K562 (cell line): Measurements from ENCODE around the gene TM2D3. TPM values are rescaled to one million over a fixed set of nuclear protein-coding genes. Genes with fewer than 3 reads are reported as not detected.

Experiments
- ATAC-seq: fragments of 200-7000 bp; cut with Tn5 transposase; 3 replicates; pipeline ENCODE4 v1.9.1; 2020; ENCODE audit warnings: moderate library complexity
- BruUV-seq: library from RNA; stranded (reverse); fragments of 400-500 nt; replicated peaks from 2 replicates; lab custom pipeline; 2021; lab: Mats Ljungman, UMichigan
- CTCF ChIA-PET: fragments of 300-600 bp; formaldehyde crosslinking; extraction: SDS; loops from one replicate; lab custom pipeline; 2021; ENCODE audit warnings: low intra/inter-chr PET ratio; lab: Yijun Ruan, JAX
- POLR2A ChIA-PET: fragments of 300-600, 350-650 bp; sonication (Branson Sonifier 250); formaldehyde crosslinking; extraction: SDS; loops from one replicate; lab custom pipeline; 2021; ENCODE audit warnings: antibody characterized with exemption, inconsistent platforms; lab: Yijun Ruan, JAX
- DNase-seq, 4 experiments: peaks; one replicate each; pipeline versions ENCODE4 v3.0.0 to v3.0.0-alpha.2; 2011 to 2018; ENCODE audit warnings: low spot score in 3 of 4, mixed read lengths in 3 of 4; ENCODE audit errors: extremely low read depth in 1 of 4
- FAIRE-seq: peaks from 2 replicates; lab custom pipeline; 2011; peaks lifted over from hg19 to GRCh38; lab: Jason Lieb, UNC
- H2AFZ ChIP-seq: 2 replicates; pipeline ENCODE4 v1.6.0; 2011; ENCODE audit warnings: low read depth, low read length, control low read depth, inconsistent platforms
- H3K27ac ChIP-seq: fragments of 200-600 bp; 3 replicates; pipeline ENCODE4 v1.8.0; 2011; ENCODE audit warnings: low read depth, mild to moderate bottlenecking, control low read depth, inconsistent platforms, low read length, moderate library complexity, mixed read lengths; ENCODE audit errors: extremely low read depth
- H3K27me3 ChIP-seq, 2 experiments: fragments of 300-600 bp in 1 of 2; 2 replicates in 1 of 2; 3 replicates in 1 of 2; pipeline versions ENCODE4 v1.6.0 to v1.8.0; 2011; ENCODE audit warnings: inconsistent platforms in 2 of 2, low read length in 2 of 2, mild to moderate bottlenecking in 1 of 2, mixed read lengths in 1 of 2, moderate library complexity in 1 of 2; ENCODE audit not compliant: control insufficient read depth in 2 of 2, insufficient read depth in 2 of 2
- H3K36me3 ChIP-seq: fragments of 300-600 bp; 3 replicates; pipeline ENCODE4 v1.8.0; 2011; ENCODE audit warnings: mild to moderate bottlenecking, low read length, inconsistent platforms; ENCODE audit not compliant: control insufficient read depth, insufficient read depth
- H3K4me1 ChIP-seq, 2 experiments: fragments of 200-600 bp in 1 of 2; replicated peaks in 1 of 2; 2 replicates in 1 of 2; 3 replicates in 1 of 2; pipeline versions ENCODE4 v1.5.1 to v1.8.0; 2011; ENCODE audit warnings: inconsistent platforms in 2 of 2, low read length in 2 of 2, mild to moderate bottlenecking in 1 of 2, mixed read lengths in 1 of 2, moderate library complexity in 1 of 2; ENCODE audit not compliant: control insufficient read depth in 2 of 2, insufficient read depth in 2 of 2
- H3K4me2 ChIP-seq: 2 replicates; pipeline ENCODE4 v1.6.1; 2011; ENCODE audit warnings: low read length, control low read depth, inconsistent platforms, mixed read lengths; ENCODE audit not compliant: insufficient read depth
- H3K4me3 ChIP-seq: fragments of 200-600 bp; sonication (generic), shearing (Covaris generic); 2 replicates; pipeline ENCODE4 v1.5.1; 2016; ENCODE audit warnings: control low read depth, inconsistent platforms
- H3K79me2 ChIP-seq: fragments of 200-600 bp; 3 replicates; pipeline ENCODE4 v1.8.0; 2011; ENCODE audit warnings: low read length, inconsistent platforms; ENCODE audit not compliant: control insufficient read depth, insufficient read depth
- H3K9ac ChIP-seq, 2 experiments: 2 replicates each; pipeline versions ENCODE4 v1.6.0 to v1.6.1; 2011; ENCODE audit warnings: low read depth in 2 of 2, low read length in 2 of 2, control low read depth in 1 of 2, inconsistent platforms in 1 of 2, mild to moderate bottlenecking in 1 of 2, mixed read lengths in 1 of 2; ENCODE audit not compliant: insufficient read depth in 1 of 2
- H3K9me1 ChIP-seq: one replicate; pipeline ENCODE4 v1.6.0; 2011; ENCODE audit warnings: inconsistent platforms, mild to moderate bottlenecking, low read length, moderate library complexity; ENCODE audit not compliant: control insufficient read depth, insufficient read depth
- H3K9me3 ChIP-seq: replicated peaks from 2 replicates; pipeline ENCODE4 v1.5.1; 2011; ENCODE audit warnings: low read depth, low read length, inconsistent platforms; ENCODE audit not compliant: control insufficient read depth, insufficient read depth
- H4K20me1 ChIP-seq: replicated peaks from 2 replicates; pipeline ENCODE4 v1.6.1; 2011; ENCODE audit warnings: low read length, inconsistent platforms, mixed read lengths; ENCODE audit not compliant: control insufficient read depth, insufficient read depth
- ASH1L ChIP-seq: fragments of 450-650 bp; IDR thresholded peaks from 2 replicates; pipeline ENCODE4 v1.6.1; 2018; ENCODE audit warnings: borderline replicate concordance, mild to moderate bottlenecking, low read depth; ENCODE audit not compliant: partially characterized antibody
- CHD2 ChIP-seq: IDR thresholded peaks from 2 replicates; pipeline ENCODE4 v1.6.1; 2011; ENCODE audit warnings: low read depth, low read length
- EZH2 ChIP-seq: IDR thresholded peaks from 2 replicates; pipeline ENCODE4 v1.6.1; 2012; ENCODE audit warnings: low read depth, mild to moderate bottlenecking, inconsistent platforms, low read length, borderline replicate concordance
- GABPA ChIP-seq: fragments of 200-800 bp; sonication (Bioruptor generic); conservative IDR thresholded peaks from 2 replicates; pipeline ENCODE4 v1.6.1; 2016; ENCODE audit warnings: low read depth, missing genetic modification characterization, missing compliant biosample characterization
- HMG20A ChIP-seq: fragments of 450-650 bp; formaldehyde crosslinking; conservative IDR thresholded peaks from 2 replicates; pipeline ENCODE4 v1.4.0; 2020; ENCODE audit warnings: mild to moderate bottlenecking, mixed read lengths
- NONO ChIP-seq, 2 experiments: fragments of 200-400 bp in 1 of 2; fragments of 450-650 bp in 1 of 2; formaldehyde crosslinking in 1 of 2; IDR thresholded peaks; 2 replicates each; pipeline ENCODE4 v1.6.1; 2017; ENCODE audit warnings: low read depth in 2 of 2, mild to moderate bottlenecking in 2 of 2, moderate library complexity in 2 of 2, low read length in 1 of 2
- POLR2H ChIP-seq: IDR thresholded peaks from 2 replicates; pipeline ENCODE4 v1.6.1; 2016; ENCODE audit warnings: missing genetic modification characterization, low read depth, mild to moderate bottlenecking, control low read depth, missing compliant biosample characterization, moderate library complexity
- U2AF1 ChIP-seq: fragments of 200-400 bp; formaldehyde crosslinking; optimal IDR thresholded peaks from 2 replicates; pipeline ENCODE3; 2017; ENCODE audit warnings: mild to moderate bottlenecking, low read depth, low read length, moderate library complexity
- ZNF253 ChIP-seq: fragments of 250-450 bp; sonication (Bioruptor Pico); conservative IDR thresholded peaks from 2 replicates; pipeline ENCODE4 v1.6.1; 2021; ENCODE audit warnings: mild to moderate bottlenecking
- WGBS: fragments of 100-300 bp; shearing (Covaris generic); methylation state at CpG from one replicate; pipeline ENCODE4 v1.1.6; 2016; ENCODE audit warnings: low coverage, mixed read lengths; ENCODE audit not compliant: insufficient coverage; ENCODE audit errors: missing lambda C conversion rate; 5-methylcytosine and 5-hydroxymethylcytosine counted together
- in situ Hi-C: fragments of 300-500 bp; cut with MboI; formaldehyde crosslinking; loops from 4 replicates; pipeline ENCODE4 v1.15.0; 2018; ENCODE audit warnings: inconsistent platforms, mixed read lengths
- intact Hi-C: fragments of 100-400 bp; cut with micrococcal nuclease; formaldehyde crosslinking; loops from 2 replicates; pipeline ENCODE4 v1.14.2; 2022
- polyA plus RNA-seq, 8 experiments: library from polyadenylated mRNA; depleted of rRNA in 4 of 8; stranded (reverse) in 5 of 8; unstranded in 3 of 8; fragments of >200 nt; fragmentation: Nextera tagmentation in 2 of 8; fragmentation: Illumina TruSeq in 1 of 8; extraction: Ambion mirVana in 2 of 8; extraction: Trizol in 1 of 8; gene quantifications; 2 replicates each; pipeline versions ENCODE4 v1.2.1 to v1.2.3, GENCODE V29; 2011 to 2014; ENCODE audit warnings: inconsistent platforms in 1 of 8, missing spikeins in 1 of 8
- total RNA-seq, 7 experiments: library from RNA; depleted of rRNA in 6 of 7; stranded (reverse); fragments of >200 nt in 6 of 7; fragmentation: Illumina TruSeq in 2 of 7; extraction: Trizol in 2 of 7; gene quantifications; 2 replicates each; pipeline versions ENCODE4 v1.2.1 to v1.2.3, GENCODE V29; 2011 to 2021; ENCODE audit warnings: low replicate concordance in 1 of 7
- TF ChIP-seq, protein P1 (sequence below): IDR thresholded peaks from 2 replicates; pipeline ENCODE4 v1.6.1; 2014; ENCODE audit warnings: antibody characterized with exemption

TM2D3 gene
- total and polyA plus RNA-seq, 9 of the 15 experiments (the other 6 are each of a cell fraction or from before 2014, with no cell fraction given), result 16.5 to 67.9 (median 31.3) TPM

DNA sequence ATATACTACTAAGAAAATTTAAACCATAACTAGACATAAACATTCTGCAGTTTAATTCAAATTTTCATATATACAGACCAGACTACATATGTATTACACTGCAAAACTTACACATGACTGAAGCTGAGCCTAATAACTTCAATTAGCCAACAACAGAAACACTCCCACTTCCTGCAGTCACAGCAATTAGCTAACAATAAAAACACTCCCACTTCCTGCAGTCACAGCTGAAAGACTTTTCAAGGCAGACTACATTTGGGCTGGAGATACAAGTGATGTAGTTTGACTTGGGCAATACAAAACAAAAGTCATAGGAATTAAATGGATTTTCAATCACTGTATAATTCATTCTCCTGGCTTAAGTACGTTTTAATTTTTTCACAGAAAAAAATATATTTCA, 10.3 kb downstream of the TM2D3 start:
- Histone ChIP-seq H3K4me1 (no peaks in the 10 kb centered on the region), H3K9me1 (no peaks in the 10 kb centered on the region), H3K4me3 (no peak overlapping the region), H3K27ac (no peak overlapping the region), H3K9me3 (no peaks in the 10 kb centered on the region), H3K9ac (no peak overlapping the region), H3K79me2 (no peaks in the 10 kb centered on the region), H3K36me3 (peaks cover 69% of the 10 kb centered on the region), H4K20me1 (no peaks in the 10 kb centered on the region), H2AFZ (no peak overlapping the region), H3K27me3 (no peaks in the 10 kb centered on the region), H3K4me2 (no peak overlapping the region)
- DNase-seq, result no peak
- ATAC-seq, result no peak
- intact Hi-C loops (loop anchor here (1.0 to 10.0 kb wide), 4 partner anchors 101 to 627 kb away; no protein-coding TSS in a partner anchor), in situ Hi-C loops (no loop called here)
- no peak for TF ChIP-seq ZNF253
- no peak for TF ChIP-seq U2AF1
- TF ChIP-seq ASH1L, result no peak
- TF ChIP-seq CHD2, result no peak
- no peak for TF ChIP-seq NONO (IDR thresholded peaks at IDR 0.05; ENCODE audit: low read depth in 2 of 2, low read length in 1 of 2)
- TF ChIP-seq GABPA (tag), result peak; percentile 60
- 0 out of 2 replicates have a peak, but pooled peaks have one; percentile 18 for TF ChIP-seq POLR2H (tag)
- no peak for TF ChIP-seq EZH2
- no peak for TF ChIP-seq HMG20A (CRISPR knock-in tag)
- TF ChIP-seq, protein P1, sequence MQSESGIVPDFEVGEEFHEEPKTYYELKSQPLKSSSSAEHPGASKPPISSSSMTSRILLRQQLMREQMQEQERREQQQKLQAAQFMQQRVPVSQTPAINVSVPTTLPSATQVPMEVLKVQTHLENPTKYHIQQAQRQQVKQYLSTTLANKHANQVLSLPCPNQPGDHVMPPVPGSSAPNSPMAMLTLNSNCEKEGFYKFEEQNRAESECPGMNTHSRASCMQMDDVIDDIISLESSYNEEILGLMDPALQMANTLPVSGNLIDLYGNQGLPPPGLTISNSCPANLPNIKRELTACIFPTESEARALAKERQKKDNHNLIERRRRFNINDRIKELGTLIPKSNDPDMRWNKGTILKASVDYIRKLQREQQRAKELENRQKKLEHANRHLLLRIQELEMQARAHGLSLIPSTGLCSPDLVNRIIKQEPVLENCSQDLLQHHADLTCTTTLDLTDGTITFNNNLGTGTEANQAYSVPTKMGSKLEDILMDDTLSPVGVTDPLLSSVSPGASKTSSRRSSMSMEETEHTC, result no peak
- CTCF ChIA-PET, result interaction anchor here (0.5 to 2.4 kb wide), 5 partner anchors 101 to 353 kb away, joined by 3 to 17 read pairs (median 4); no protein-coding TSS in a partner anchor
- FAIRE-seq, result no peak
- POLR2A ChIA-PET, result interaction anchor here (0.6 to 1.4 kb wide), 3 partner anchors 12 to 635 kb away, joined by 3 to 4 read pairs (median 3); no protein-coding TSS in a partner anchor
- WGBS, result 59% methylated on average over 1 of the region's 1 CpG
- BruUV-seq, result no TSS peak
